Heart left ventricle (tissue), 16 donors: ENCODE data around the gene ANAPC15. TPM values are rescaled to one million over a fixed set of nuclear protein-coding genes. Genes with fewer than 3 reads are reported as not detected.

ENCODE experiments used
- ATAC-seq, 4 donors: fragments of 200-7000 bp; cut with Tn5 transposase; one replicate each; pipeline ENCODE4 v1.9.1; 2020 to 2022; ENCODE audit warnings: moderate library complexity in 4 of 4, mild to moderate bottlenecking in 3 of 4, moderate number of reproducible peaks in 1 of 4
- DNase-seq, 5 donors: peaks; one replicate each; pipeline ENCODE4 v3.0.0-alpha.2; 2020
- H3K27ac ChIP-seq, 12 donors: fragments of 200-600 bp; sonication (generic) in 4 of 12; one replicate each; pipeline versions ENCODE4 v1.5.0 to v1.8.0; 2016 to 2022; ENCODE audit warnings: mild to moderate bottlenecking in 2 of 12
- H3K27me3 ChIP-seq, 9 donors: fragments of 200-600 bp; sonication (generic) in 2 of 9; one replicate each; pipeline versions ENCODE4 v1.5.1 to v1.8.0; 2016 to 2022; ENCODE audit warnings: mild to moderate bottlenecking in 3 of 9
- H3K36me3 ChIP-seq, 9 donors: fragments of 200-600 bp; sonication (generic) in 2 of 9; one replicate each; pipeline versions ENCODE4 v1.5.0 to v1.8.0; 2018 to 2022; ENCODE audit warnings: mild to moderate bottlenecking in 2 of 9
- H3K4me1 ChIP-seq, 12 donors: fragments of 200-600 bp; sonication (generic) in 4 of 12; one replicate each; pipeline versions ENCODE4 v1.5.0 to v1.8.0; 2016 to 2022; ENCODE audit warnings: mild to moderate bottlenecking in 3 of 12
- H3K4me3 ChIP-seq, 12 donors: fragments of 200-600 bp; sonication (generic) in 4 of 12; one replicate each; pipeline versions ENCODE4 v1.5.0 to v1.8.0; 2017 to 2022; ENCODE audit warnings: mild to moderate bottlenecking in 9 of 12, moderate library complexity in 4 of 12
- H3K9me3 ChIP-seq, 12 donors: fragments of 200-600 bp; sonication (generic) in 4 of 12; one replicate each; pipeline versions ENCODE4 v1.5.0 to v1.8.0; 2016 to 2022; ENCODE audit warnings: mild to moderate bottlenecking in 1 of 12
- POLR2A ChIP-seq, 2 donors: fragments of 450-650 bp; IDR thresholded peaks; one replicate each; pipeline ENCODE4 v1.6.1; 2017; ENCODE audit warnings: antibody characterized with exemption in 2 of 2, mild to moderate bottlenecking in 2 of 2, moderate library complexity in 2 of 2
- WGBS, 4 donors: extraction: QIAGEN DNeasy Blood & Tissue Kit in 2 of 4; methylation state at CpG; one replicate each; pipeline versions ENCODE4 v1.1.5 to v1.1.7; 2013 to 2018; 5-methylcytosine and 5-hydroxymethylcytosine counted together
- intact Hi-C, 10 donors: fragments of 100-400 bp; cut with DNase I; formaldehyde crosslinking; loops; one replicate each; pipeline versions ENCODE4 v1.11.1 to v1.14.2; 2022
- polyA plus RNA-seq, 2 donors: library from polyadenylated mRNA; stranded (reverse); fragments of 200-250 nt; gene quantifications; one replicate each; pipeline ENCODE4 v1.2.3, GENCODE V29; 2013
- total RNA-seq, 9 donors: library from RNA; depleted of rRNA in 2 of 9; stranded (reverse); fragments of >200 nt in 2 of 9; fragmentation: NEBNext Ultra II Directional in 3 of 9; extraction: Animal tissue kit (Norgen Biotek cat#: 25700) in 3 of 9; gene quantifications; one replicate each; pipeline versions ENCODE4 v1.1.0 to v1.2.4, GENCODE V29; 2016 to 2023
- TF ChIP-seq, protein P1 (sequence below), 12 donors: fragments of 200-600 bp; sonication (generic) in 4 of 12; IDR thresholded peaks; one replicate each; pipeline versions ENCODE4 v1.5.0 to v1.8.0; 2018 to 2022; ENCODE audit warnings: antibody characterized with exemption in 12 of 12, mild to moderate bottlenecking in 5 of 12
- donor health status: ischemic (EF 13 %, LVEDD 7.1; RV severe dilation, severe dysfunction).
- donor health status: healthy with polysubstance abuse.
- donor health status: DM: no; HTN: yes; CAD: no.
- donor health status: DM: no; HTN: no; CAD: no.
- donor health status: ischemic (EF 25% LVEDD 6.9; RV normal size, moderate dysfunction).
- donor health status: ischemic (EF 25% LVEDD 5.7; RV mildly dilated, moderate dysfunction).
- donor health status: healthy.
- donor health status: DM: yes; HTN: yes; CAD: no.
- donor health status: ischemic (EF 35%, LVEDD 5.7; RV mildly dilated, moderate dysfunction).
- donor health status: nonischemic (EF 11% LVEDD 7.7; RV severe dilation, severe dysfunction).
- donor health status: DM: yes; HTN: yes; CAD: no.
- donor health status: PGD.
- donor health status: ischemic (EF 29% LVEDD 5.4; RV normal size, mild dysfunction).
- donor health status: nonischemic (EF 23%, LVEDD 6.1; RV moderate dilation, normal function).

Gene ANAPC15
- total and polyA plus RNA-seq, 11 donors = 35.6 to 82.7 (median 40.1) TPM

DNA sequence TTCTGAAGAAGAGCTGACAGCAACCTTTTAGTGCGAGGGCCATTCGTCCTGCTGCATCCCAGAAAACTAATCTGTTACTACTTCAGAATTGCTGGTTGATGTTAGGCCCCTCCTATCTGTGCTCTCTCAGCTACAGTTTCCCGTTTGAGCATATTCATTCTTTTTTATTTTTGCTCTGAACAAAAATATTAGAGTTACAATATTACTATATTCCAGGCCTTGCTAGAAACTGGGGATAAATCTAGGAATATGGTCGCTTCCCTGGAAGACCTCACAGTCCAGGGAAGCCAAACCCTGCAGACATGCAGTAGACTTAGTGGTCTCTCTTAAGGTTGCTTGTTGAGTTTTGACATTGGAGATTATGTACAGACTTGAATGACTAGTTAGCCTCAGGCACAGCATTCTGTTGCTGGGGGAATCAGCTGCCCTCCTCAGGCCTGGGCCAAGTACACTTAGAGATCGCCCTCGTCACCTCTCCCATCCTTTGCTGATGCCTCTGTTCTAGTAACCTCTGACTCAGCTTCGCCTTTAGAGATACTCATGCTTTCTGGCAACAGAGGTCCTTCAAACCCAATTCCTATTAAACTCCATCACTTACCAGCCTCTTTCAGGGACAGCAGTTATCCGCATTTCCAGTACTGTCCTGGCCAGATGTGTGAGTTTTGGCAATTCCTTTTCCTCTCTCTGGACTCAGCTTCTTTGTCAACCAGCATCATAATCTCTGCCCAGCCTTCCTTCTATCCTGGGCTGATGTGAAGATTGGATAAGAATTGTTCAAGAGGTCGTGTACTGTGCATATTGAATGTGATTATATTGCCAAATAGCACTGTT, 698 bp upstream of the ANAPC15 start:
- DNase-seq = no peak
- no peak for TF ChIP-seq POLR2A (IDR thresholded peaks at IDR 0.05)
- TF ChIP-seq, protein P1, sequence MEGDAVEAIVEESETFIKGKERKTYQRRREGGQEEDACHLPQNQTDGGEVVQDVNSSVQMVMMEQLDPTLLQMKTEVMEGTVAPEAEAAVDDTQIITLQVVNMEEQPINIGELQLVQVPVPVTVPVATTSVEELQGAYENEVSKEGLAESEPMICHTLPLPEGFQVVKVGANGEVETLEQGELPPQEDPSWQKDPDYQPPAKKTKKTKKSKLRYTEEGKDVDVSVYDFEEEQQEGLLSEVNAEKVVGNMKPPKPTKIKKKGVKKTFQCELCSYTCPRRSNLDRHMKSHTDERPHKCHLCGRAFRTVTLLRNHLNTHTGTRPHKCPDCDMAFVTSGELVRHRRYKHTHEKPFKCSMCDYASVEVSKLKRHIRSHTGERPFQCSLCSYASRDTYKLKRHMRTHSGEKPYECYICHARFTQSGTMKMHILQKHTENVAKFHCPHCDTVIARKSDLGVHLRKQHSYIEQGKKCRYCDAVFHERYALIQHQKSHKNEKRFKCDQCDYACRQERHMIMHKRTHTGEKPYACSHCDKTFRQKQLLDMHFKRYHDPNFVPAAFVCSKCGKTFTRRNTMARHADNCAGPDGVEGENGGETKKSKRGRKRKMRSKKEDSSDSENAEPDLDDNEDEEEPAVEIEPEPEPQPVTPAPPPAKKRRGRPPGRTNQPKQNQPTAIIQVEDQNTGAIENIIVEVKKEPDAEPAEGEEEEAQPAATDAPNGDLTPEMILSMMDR (IDR thresholded peaks at IDR 0.05) = peak in 1 of 12 donors; percentile 3
- peaks cover 0 to 6% (median 0%) of the 10 kb centered on the region in 9 donors for H3K27me3 ChIP-seq
- H3K4me1 ChIP-seq = peaks cover 0 to 19% (median 11%) of the 10 kb centered on the region in 12 donors
- H3K4me3 ChIP-seq = peak overlapping the region; percentile 47 to 78 (median 70)
- intact Hi-C loops = loop anchor here in 7 of 10 donors (1.0 to 10.0 kb wide), 8 partner anchors 10 to 322 kb away; partner anchors contain the start of genes LAMTOR1 (in 4 of the 7), LRRC51 (in 3 of the 7), NUMA1 (in 3 of the 7) and CLPB (in 1 of the 7)
- no peak for ATAC-seq
- H3K9me3 ChIP-seq = no peaks in the 10 kb centered on the region
- peaks cover 0 to 13% (median 0%) of the 10 kb centered on the region in 9 donors for H3K36me3 ChIP-seq
- WGBS, 4 donors = 64 to 67% (median 66%) methylated on average over 9 of the region's 9 CpGs
- peak overlapping the region; percentile 91 to 100 (median 98) for H3K27ac ChIP-seq

DNA sequence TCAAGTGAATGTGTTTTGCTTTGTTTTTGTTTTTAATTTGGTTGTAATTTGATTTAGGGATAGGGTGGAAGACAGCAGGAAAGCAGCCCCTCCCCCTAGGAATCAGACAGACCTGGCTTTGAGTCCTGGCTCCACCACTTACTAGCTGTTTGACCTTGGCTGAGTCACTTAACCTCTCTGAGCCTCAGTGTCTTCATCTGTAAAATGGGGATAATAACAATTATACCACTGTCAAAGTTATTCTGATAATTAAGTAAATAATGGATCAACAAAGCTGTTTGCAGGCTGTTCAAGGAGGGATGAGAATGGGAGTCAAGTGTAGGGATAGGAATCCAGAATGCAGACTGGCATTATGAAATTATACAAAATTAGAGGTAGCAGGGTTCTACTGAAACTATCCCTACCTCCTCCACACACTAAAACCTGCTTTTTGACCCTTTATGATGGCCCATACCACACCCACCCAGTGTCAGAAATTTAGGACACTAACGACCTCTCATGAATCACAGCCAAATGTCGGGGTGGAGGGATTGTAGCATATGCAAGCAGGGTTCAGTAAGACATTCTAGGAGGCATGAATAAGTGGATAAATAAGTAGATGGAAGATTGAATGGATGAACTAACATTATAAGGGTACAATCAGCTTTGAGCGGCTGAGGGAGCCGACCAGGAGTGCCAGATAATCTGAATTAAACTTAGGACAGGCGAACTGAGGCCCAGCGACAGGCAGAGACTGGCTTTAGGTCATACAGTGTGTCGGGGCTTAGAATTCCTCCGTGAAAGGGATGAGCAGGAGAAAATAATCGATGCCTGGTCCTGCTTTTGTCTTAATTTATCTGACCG, 974 bp downstream of the ANAPC15 start:
- Histone ChIP-seq H3K36me3 (peaks cover 0 to 13% (median 0%) of the 10 kb centered on the region in 9 donors), H3K27ac (peak overlapping the region; percentile 91 to 100 (median 98)), H3K27me3 (no peaks in the 10 kb centered on the region), H3K4me1 (peaks cover 0 to 19% (median 11%) of the 10 kb centered on the region in 12 donors), H3K4me3 (peak overlapping the region; percentile 15 to 78 (median 70)), H3K9me3 (no peaks in the 10 kb centered on the region)
- TF ChIP-seq, protein P1 (IDR thresholded peaks at IDR 0.05) = no peak
- TF ChIP-seq POLR2A (IDR thresholded peaks at IDR 0.05) = no peak
- ATAC-seq (peak in 1 of 4 donors; percentile 4), DNase-seq (no peak)
- 1 to 3% (median 2%) methylated on average over 10 of the region's 10 CpGs for WGBS, 4 donors
- intact Hi-C loops = loop anchor here in 7 of 10 donors (1.0 to 10.0 kb wide), 8 partner anchors 8 to 323 kb away; partner anchors contain the start of genes LAMTOR1 (in 4 of the 7), LRRC51 (in 3 of the 7), NUMA1 (in 3 of the 7) and CLPB (in 1 of the 7)

DNA sequence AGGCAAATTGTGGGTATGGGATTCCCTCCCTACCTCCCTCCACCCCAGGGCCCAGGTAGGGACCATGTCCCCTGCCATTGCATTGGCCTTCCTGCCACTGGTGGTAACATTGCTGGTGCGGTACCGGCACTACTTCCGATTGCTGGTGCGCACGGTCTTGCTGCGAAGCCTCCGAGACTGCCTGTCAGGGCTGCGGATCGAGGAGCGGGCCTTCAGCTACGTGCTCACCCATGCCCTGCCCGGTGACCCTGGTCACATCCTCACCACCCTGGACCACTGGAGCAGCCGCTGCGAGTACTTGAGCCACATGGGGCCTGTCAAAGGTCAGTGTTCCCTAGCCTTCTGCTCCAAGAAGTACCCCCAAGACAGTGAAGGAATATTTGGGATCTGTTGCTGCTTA, 6.6 kb downstream of the ANAPC15 start, which contains the start of gene TOMT:
TOMT (plus strand) TSS at position 37 of the 400 bp plus-strand sequence; CDS start at position 65, 28 bp downstream.
- Histone ChIP-seq H3K27me3 (no peaks in the 10 kb centered on the region), H3K9me3 (no peaks in the 10 kb centered on the region), H3K27ac (no peak within 1 kb of the TSS), H3K4me1 (peaks cover 7 to 30% (median 20%) of the 10 kb centered on the region in 12 donors), H3K36me3 (peaks cover 0 to 19% (median 0%) of the 10 kb centered on the region in 9 donors), H3K4me3 (no peak within 1 kb of the TSS)
- WGBS, 4 donors = 95 to 97% (median 96%) methylated on average over 14 of the region's 14 CpGs
- TF ChIP-seq, protein P1 (IDR thresholded peaks at IDR 0.05) = no peak
- no peak for TF ChIP-seq POLR2A (IDR thresholded peaks at IDR 0.05)
- no peak for DNase-seq
- ATAC-seq = no peak
- intact Hi-C loops = loop anchor here in 1 of 10 donors (10.0 kb wide), 1 partner anchor 329 kb away; the partner anchor contains the start of gene CLPB
